ENCODE results near the gene E2F7.
A peak's percentile ranks its signal among the peaks of the same experiment; 100 is the strongest.

E2F7 gene, protein sequence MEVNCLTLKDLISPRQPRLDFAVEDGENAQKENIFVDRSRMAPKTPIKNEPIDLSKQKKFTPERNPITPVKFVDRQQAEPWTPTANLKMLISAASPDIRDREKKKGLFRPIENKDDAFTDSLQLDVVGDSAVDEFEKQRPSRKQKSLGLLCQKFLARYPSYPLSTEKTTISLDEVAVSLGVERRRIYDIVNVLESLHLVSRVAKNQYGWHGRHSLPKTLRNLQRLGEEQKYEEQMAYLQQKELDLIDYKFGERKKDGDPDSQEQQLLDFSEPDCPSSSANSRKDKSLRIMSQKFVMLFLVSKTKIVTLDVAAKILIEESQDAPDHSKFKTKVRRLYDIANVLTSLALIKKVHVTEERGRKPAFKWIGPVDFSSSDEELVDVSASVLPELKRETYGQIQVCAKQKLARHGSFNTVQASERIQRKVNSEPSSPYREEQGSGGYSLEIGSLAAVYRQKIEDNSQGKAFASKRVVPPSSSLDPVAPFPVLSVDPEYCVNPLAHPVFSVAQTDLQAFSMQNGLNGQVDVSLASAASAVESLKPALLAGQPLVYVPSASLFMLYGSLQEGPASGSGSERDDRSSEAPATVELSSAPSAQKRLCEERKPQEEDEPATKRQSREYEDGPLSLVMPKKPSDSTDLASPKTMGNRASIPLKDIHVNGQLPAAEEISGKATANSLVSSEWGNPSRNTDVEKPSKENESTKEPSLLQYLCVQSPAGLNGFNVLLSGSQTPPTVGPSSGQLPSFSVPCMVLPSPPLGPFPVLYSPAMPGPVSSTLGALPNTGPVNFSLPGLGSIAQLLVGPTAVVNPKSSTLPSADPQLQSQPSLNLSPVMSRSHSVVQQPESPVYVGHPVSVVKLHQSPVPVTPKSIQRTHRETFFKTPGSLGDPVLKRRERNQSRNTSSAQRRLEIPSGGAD

DNA sequence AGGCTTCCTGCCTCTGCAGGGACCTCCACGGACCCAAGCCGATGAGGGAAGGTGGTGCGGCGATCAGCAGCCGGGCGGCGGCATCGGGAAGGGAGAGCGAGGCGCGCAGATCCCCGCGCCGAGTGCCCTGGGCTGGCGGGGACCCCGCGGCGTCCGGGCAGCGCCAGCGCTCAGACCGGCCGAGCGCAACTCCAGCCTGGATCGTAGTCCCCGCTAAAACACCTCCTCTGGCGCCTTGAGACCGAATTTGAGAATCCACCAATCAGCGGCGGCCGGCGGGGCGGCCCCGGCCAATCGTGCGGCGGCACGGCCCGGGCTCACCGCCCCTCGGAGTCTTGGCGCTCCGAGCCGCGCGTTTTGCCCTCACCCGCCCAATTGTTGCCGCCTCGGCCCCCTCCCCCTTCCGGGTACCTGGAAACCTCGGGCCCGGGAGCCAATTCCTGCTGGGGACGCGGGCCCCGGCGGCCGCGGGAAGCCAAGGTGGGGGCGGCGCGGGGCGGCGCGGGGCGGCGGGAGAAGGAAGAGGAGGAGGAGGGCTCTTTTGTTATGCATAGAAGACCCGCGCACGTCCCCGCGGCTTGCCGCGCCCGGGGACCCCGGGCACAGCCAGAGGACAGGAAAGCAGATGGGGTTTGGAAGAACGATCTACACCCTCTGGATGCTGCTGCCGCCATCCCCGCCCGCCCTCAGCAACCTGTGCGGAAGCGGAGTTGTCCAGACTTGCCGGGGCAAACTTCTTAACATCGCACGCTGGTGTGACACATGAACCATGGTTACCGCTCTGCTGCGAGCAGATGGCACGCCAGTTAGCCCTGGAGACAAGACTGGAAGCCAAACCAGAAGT lies at the start of gene E2F7:
Gene E2F7 (minus strand): TSS at position 209 of the 844 bp plus-strand sequence. CDS start 934 bp downstream, outside the sequence.
- Histone ChIP-seq H3K27me3 (peaks cover 0 to 2% of the 10 kb centered on the region in 2 donors), H3K9me3 (no peaks in the 10 kb centered on the region), H3K36me3 (no peaks in the 10 kb centered on the region), H3K4me3 (peak within 1 kb of the TSS; percentile 61 to 63), H3K4me1 (peaks cover 0 to 13% (median 8%) of the 10 kb centered on the region in 4 donors), H3K27ac (peak within 1 kb of the TSS; percentile 6 to 31)
- peak; percentile 80 to 89 for DNase-seq
- TF ChIP-seq, protein P1, sequence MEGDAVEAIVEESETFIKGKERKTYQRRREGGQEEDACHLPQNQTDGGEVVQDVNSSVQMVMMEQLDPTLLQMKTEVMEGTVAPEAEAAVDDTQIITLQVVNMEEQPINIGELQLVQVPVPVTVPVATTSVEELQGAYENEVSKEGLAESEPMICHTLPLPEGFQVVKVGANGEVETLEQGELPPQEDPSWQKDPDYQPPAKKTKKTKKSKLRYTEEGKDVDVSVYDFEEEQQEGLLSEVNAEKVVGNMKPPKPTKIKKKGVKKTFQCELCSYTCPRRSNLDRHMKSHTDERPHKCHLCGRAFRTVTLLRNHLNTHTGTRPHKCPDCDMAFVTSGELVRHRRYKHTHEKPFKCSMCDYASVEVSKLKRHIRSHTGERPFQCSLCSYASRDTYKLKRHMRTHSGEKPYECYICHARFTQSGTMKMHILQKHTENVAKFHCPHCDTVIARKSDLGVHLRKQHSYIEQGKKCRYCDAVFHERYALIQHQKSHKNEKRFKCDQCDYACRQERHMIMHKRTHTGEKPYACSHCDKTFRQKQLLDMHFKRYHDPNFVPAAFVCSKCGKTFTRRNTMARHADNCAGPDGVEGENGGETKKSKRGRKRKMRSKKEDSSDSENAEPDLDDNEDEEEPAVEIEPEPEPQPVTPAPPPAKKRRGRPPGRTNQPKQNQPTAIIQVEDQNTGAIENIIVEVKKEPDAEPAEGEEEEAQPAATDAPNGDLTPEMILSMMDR (IDR thresholded peaks at IDR 0.05), result no peak
- intact Hi-C loops (cut with DNase I; ENCODE audit: low total_unique reads), result no loop called here

DNA sequence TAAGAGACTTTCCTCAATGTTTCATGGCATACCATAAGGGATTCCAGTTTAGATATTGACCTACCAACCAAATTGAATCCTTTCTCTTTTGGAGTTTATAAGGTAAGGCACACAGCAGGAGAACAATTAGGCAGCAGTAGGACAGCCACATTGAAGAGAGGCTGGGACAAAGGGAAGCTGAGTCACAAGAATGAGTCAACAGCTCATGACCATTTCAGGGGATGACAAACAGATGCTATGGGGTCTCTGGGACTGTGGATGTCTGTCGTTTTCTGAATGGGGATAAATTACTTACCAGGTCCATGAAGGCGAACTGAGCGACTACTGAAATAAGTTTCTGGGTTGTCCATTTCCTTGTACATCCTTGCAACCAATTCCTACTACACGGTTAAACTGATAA lies 48.6 kb upstream of the E2F7 start:
- Histone ChIP-seq H3K9me3 (no peaks in the 10 kb centered on the region), H3K27ac (no peak overlapping the region), H3K36me3 (no peaks in the 10 kb centered on the region), H3K4me1 (no peaks in the 10 kb centered on the region), H3K4me3 (no peak overlapping the region), H3K27me3 (no peaks in the 10 kb centered on the region)
- intact Hi-C loops (cut with DNase I; ENCODE audit: low total_unique reads), result no loop called here
- no peak for DNase-seq
- TF ChIP-seq, protein P1 (IDR thresholded peaks at IDR 0.05), result no peak

DNA sequence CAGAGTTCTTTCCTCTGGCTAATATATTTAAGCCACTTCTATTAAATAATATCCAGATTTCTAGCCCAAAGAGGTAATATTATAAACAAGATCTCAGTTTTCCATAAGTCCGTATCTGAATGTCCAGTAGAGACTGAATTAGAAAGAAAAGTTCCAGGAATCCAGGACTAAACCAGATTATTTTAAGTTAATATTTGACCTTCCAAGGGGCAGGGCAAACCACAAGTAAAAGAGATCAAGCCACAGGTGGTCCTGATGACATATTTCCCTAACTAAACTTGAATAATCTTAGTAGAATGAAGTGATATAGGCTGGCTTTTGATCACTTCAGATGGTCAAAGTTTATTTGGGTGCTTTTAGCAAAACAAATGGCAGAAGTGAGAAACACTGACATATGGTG lies 43.3 kb upstream of the E2F7 start:
- intact Hi-C loops (cut with DNase I; ENCODE audit: low total_unique reads), result no loop called here
- TF ChIP-seq, protein P1 (IDR thresholded peaks at IDR 0.05), result no peak
- Histone ChIP-seq H3K4me3 (no peak overlapping the region), H3K27ac (no peak overlapping the region), H3K36me3 (no peaks in the 10 kb centered on the region), H3K9me3 (no peaks in the 10 kb centered on the region), H3K4me1 (no peaks in the 10 kb centered on the region), H3K27me3 (no peaks in the 10 kb centered on the region)
- no peak for DNase-seq

DNA sequence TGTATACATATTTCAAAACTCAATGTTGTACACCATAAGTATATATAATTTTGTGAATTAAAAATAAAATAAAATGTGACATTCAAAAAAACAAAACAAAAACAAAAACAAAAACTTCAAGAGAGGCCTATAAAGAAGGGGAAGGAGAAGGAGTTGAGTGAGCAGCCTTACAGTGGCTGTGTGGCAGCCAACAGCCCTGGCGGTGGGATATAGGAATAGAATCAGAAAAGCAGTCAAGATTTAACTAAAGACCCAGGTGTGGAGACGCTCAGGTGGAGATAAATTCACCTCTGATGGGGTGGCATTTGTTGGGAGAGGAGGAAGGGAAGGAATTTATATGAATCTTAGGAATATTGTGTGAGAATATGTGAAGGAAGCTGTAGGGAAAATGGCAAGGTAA lies 41.8 kb upstream of the E2F7 start:
- H3K36me3 ChIP-seq, result no peaks in the 10 kb centered on the region
- H3K4me1 ChIP-seq, result no peaks in the 10 kb centered on the region
- TF ChIP-seq, protein P1 (IDR thresholded peaks at IDR 0.05), result no peak
- H3K4me3 ChIP-seq, result no peak overlapping the region
- no peaks in the 10 kb centered on the region for H3K27me3 ChIP-seq
- DNase-seq, result no peak
- intact Hi-C loops (cut with DNase I; ENCODE audit: low total_unique reads), result no loop called here
- H3K9me3 ChIP-seq, result no peaks in the 10 kb centered on the region
- no peak overlapping the region for H3K27ac ChIP-seq

DNA sequence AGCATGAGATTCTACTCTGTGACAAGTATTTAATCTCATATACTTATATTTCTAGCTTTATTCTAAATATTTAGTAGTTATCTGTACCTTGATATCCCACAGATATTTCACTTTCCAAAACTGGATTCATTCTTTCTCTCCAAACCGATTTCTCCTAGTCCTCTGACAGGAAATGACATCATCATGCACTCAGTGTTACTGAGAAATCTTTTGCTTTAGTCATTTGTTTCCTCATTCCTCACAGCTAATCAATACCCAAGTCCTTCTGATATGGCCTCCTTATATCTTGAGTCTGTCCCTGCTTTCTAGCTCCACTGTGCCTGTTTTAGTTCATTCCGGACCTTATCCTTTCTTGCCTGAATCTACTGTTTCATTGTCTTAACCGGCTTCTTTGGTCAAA lies 39.4 kb upstream of the E2F7 start:
- intact Hi-C loops (cut with DNase I; ENCODE audit: low total_unique reads), result no loop called here

More for the DNA sequence above, 39.4 kb upstream of the E2F7 start:
- H3K27ac ChIP-seq, result no peak overlapping the region
- TF ChIP-seq, protein P1 (IDR thresholded peaks at IDR 0.05), result no peak
- no peaks in the 10 kb centered on the region for H3K27me3 ChIP-seq
- H3K4me1 ChIP-seq, result no peaks in the 10 kb centered on the region
- H3K4me3 ChIP-seq, result no peak overlapping the region
- H3K36me3 ChIP-seq, result no peaks in the 10 kb centered on the region
- DNase-seq, result no peak
- no peaks in the 10 kb centered on the region for H3K9me3 ChIP-seq
